ENCODE results near the gene RNF26.

GRCh38 chr11:119371067-119371601, 36.8 kb downstream of the RNF26 start:
- TF ChIP-seq ZBTB48 (tag by site-specific recombination; IDR thresholded peaks at IDR 0.05), result no peak
- no peak for TF ChIP-seq TCF7L2 (IDR thresholded peaks at IDR 0.05; ENCODE audit: borderline replicate concordance, low read depth, low read length)
- TF ChIP-seq ZNF239 (tag by site-specific recombination; IDR thresholded peaks at IDR 0.05), result no peak
- TF ChIP-seq, protein P1, sequence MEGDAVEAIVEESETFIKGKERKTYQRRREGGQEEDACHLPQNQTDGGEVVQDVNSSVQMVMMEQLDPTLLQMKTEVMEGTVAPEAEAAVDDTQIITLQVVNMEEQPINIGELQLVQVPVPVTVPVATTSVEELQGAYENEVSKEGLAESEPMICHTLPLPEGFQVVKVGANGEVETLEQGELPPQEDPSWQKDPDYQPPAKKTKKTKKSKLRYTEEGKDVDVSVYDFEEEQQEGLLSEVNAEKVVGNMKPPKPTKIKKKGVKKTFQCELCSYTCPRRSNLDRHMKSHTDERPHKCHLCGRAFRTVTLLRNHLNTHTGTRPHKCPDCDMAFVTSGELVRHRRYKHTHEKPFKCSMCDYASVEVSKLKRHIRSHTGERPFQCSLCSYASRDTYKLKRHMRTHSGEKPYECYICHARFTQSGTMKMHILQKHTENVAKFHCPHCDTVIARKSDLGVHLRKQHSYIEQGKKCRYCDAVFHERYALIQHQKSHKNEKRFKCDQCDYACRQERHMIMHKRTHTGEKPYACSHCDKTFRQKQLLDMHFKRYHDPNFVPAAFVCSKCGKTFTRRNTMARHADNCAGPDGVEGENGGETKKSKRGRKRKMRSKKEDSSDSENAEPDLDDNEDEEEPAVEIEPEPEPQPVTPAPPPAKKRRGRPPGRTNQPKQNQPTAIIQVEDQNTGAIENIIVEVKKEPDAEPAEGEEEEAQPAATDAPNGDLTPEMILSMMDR (tag by site-specific recombination; IDR thresholded peaks at IDR 0.05), result no peak
- TF ChIP-seq ZNF114 (tag by site-specific recombination; IDR thresholded peaks at IDR 0.05), result no peak
- no peak for TF ChIP-seq ZNF23 (tag by site-specific recombination; IDR thresholded peaks at IDR 0.05; ENCODE audit: borderline replicate concordance)
- no peak for TF ChIP-seq ZNF146 (tag by site-specific recombination; IDR thresholded peaks at IDR 0.05)
- TF ChIP-seq ZNF510 (tag by site-specific recombination; IDR thresholded peaks at IDR 0.05; ENCODE audit: insufficient replicate concordance), result no peak
- no peak for TF ChIP-seq YY1 (tag by site-specific recombination; IDR thresholded peaks at IDR 0.05)
- no peak for TF ChIP-seq ZBTB21 (tag by site-specific recombination; IDR thresholded peaks at IDR 0.05)

Data from HEK293 (cell line).